Smooth muscle cell (in vitro differentiated cells): Measurements from ENCODE around the gene CAMK4. TPM values are rescaled to one million over a fixed set of nuclear protein-coding genes. Genes with fewer than 3 reads are reported as not detected.

Experiments
- DNase-seq: peaks from one replicate; lab custom pipeline; 2025; ENCODE audit not compliant: unreplicated experiment; lab: John Stamatoyannopoulos, UW
- H2AFZ ChIP-seq: fragments of 200-600 bp; sonication (generic); 2 replicates; pipeline ENCODE4 v1.6.0; 2016; ENCODE audit warnings: antibody characterized with exemption, low read depth, mild to moderate bottlenecking
- H3F3A ChIP-seq: fragments of 200-600 bp; sonication (generic); 2 replicates; pipeline ENCODE4 v1.6.0; 2017; ENCODE audit warnings: antibody characterized with exemption, low read depth
- H3K27ac ChIP-seq: fragments of 200-600 bp; sonication (generic); 2 replicates; pipeline ENCODE4 v1.5.1; 2016; ENCODE audit warnings: low read depth, mild to moderate bottlenecking
- H3K27me3 ChIP-seq: fragments of 200-600 bp; sonication (generic); 2 replicates; pipeline ENCODE4 v1.6.1; 2016; ENCODE audit warnings: low read depth, mild to moderate bottlenecking
- H3K36me3 ChIP-seq: fragments of 200-600 bp; sonication (generic); 2 replicates; pipeline ENCODE4 v1.5.1; 2016; ENCODE audit warnings: low read depth
- H3K4me1 ChIP-seq: fragments of 200-600 bp; sonication (generic); 2 replicates; pipeline ENCODE4 v1.5.1; 2016; ENCODE audit warnings: low read depth
- H3K4me2 ChIP-seq: fragments of 200-600 bp; sonication (generic); 2 replicates; pipeline ENCODE4 v1.6.0; 2016; ENCODE audit warnings: mild to moderate bottlenecking
- H3K4me3 ChIP-seq: fragments of 200-600 bp; sonication (generic); 2 replicates; pipeline ENCODE4 v1.5.1; 2016; ENCODE audit warnings: mild to moderate bottlenecking
- H3K79me2 ChIP-seq: fragments of 200-600 bp; sonication (generic); 2 replicates; pipeline ENCODE4 v1.6.0; 2016; ENCODE audit warnings: low read depth, mild to moderate bottlenecking
- H3K9ac ChIP-seq: fragments of 200-600 bp; sonication (generic); 2 replicates; pipeline ENCODE4 v1.6.0; 2016; ENCODE audit warnings: low read depth
- H3K9me3 ChIP-seq: fragments of 200-600 bp; sonication (generic); replicated peaks from 2 replicates; pipeline ENCODE4 v1.5.1; 2016; ENCODE audit warnings: low read depth
- H4K20me1 ChIP-seq: fragments of 200-600 bp; sonication (generic); 2 replicates; pipeline ENCODE4 v1.6.0; 2016; ENCODE audit warnings: low read depth
- WGBS: methylation state at CpG from one replicate; pipeline ENCODE4 v1.1.7; 2016; ENCODE audit warnings: low lambda C conversion rate; 5-methylcytosine and 5-hydroxymethylcytosine counted together
- polyA plus RNA-seq: library from polyadenylated mRNA; unstranded; fragments of >200 nt; fragmentation: Nextera tagmentation; extraction: Ambion mirVana; gene quantifications from 2 replicates; pipeline ENCODE4 v1.2.1, GENCODE V29; 2016
- total RNA-seq: library from RNA; depleted of rRNA; stranded (reverse); fragments of >200 nt; gene quantifications from 2 replicates; pipeline ENCODE4 v1.2.3, GENCODE V29; 2014
- TF ChIP-seq, protein P1 (sequence below): fragments of 200-600 bp; sonication (generic); IDR thresholded peaks from 2 replicates; pipeline ENCODE4 v1.5.1; 2017; ENCODE audit warnings: borderline replicate concordance, mild to moderate bottlenecking, antibody characterized with exemption; ENCODE audit not compliant: insufficient read depth, poor library complexity, severe bottlenecking

CAMK4 gene
- total RNA-seq (0.85 and 3.6 TPM in 2 replicates), polyA plus RNA-seq (0.82 and 1.1 TPM in 2 replicates)

DNA sequence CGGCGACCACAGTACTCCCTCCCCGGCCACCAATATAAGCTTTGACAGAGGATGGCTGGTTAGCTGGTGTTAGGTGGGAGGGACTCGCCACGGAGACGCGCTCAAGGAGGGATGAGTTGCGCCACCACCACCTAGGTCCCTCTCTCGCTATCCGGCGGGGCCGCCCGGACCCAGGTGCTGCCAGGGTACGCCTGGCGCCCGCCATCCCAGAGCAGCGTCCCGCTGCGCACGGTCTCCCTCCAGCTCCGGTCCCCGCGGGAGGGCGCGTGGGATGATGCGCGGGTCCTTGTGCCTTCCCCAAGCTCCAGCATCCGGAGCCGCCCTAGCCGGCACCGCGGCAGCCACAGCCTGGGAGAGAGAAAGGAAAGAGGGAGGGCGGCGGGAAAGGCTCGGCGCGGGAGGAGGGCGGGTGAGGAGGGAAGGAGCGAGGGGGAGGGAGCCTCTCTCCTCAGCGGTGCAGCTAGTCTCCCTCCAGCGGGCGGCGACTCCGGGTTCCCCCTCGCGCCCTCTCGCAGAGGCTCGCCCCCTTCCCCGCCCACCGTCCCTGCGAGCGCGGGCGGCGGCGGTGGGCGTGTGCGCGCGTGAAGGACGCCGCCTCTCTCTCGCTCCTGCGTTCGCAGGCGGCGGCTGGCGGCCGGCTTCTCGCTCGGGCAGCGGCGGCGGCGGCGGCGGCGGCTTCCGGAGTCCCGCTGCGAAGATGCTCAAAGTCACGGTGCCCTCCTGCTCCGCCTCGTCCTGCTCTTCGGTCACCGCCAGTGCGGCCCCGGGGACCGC, at the start of gene CAMK4:
Gene CAMK4, plus strand, starts transcription at position 598 of the 774 bp plus-strand sequence. Its CDS starts 100 bp downstream, at position 698.
- Histone ChIP-seq H3K4me2 (peak within 1 kb of the TSS; percentile 93), H2AFZ (peak within 1 kb of the TSS; percentile 94), H3K9ac (no peak within 1 kb of the TSS), H3F3A (no peaks in the 10 kb centered on the region), H3K9me3 (no peaks in the 10 kb centered on the region), H3K4me3 (peak within 1 kb of the TSS; percentile 70), H3K4me1 (peaks cover 3% of the 10 kb centered on the region), H3K79me2 (no peaks in the 10 kb centered on the region), H3K36me3 (no peaks in the 10 kb centered on the region), H3K27me3 (peaks cover 32% of the 10 kb centered on the region), H3K27ac (no peak within 1 kb of the TSS), H4K20me1 (no peaks in the 10 kb centered on the region)
- TF ChIP-seq, protein P1, sequence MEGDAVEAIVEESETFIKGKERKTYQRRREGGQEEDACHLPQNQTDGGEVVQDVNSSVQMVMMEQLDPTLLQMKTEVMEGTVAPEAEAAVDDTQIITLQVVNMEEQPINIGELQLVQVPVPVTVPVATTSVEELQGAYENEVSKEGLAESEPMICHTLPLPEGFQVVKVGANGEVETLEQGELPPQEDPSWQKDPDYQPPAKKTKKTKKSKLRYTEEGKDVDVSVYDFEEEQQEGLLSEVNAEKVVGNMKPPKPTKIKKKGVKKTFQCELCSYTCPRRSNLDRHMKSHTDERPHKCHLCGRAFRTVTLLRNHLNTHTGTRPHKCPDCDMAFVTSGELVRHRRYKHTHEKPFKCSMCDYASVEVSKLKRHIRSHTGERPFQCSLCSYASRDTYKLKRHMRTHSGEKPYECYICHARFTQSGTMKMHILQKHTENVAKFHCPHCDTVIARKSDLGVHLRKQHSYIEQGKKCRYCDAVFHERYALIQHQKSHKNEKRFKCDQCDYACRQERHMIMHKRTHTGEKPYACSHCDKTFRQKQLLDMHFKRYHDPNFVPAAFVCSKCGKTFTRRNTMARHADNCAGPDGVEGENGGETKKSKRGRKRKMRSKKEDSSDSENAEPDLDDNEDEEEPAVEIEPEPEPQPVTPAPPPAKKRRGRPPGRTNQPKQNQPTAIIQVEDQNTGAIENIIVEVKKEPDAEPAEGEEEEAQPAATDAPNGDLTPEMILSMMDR: no peak
- peak; percentile 24 for DNase-seq
- WGBS: under 1% methylated on average over 62 of the region's 89 CpGs

DNA sequence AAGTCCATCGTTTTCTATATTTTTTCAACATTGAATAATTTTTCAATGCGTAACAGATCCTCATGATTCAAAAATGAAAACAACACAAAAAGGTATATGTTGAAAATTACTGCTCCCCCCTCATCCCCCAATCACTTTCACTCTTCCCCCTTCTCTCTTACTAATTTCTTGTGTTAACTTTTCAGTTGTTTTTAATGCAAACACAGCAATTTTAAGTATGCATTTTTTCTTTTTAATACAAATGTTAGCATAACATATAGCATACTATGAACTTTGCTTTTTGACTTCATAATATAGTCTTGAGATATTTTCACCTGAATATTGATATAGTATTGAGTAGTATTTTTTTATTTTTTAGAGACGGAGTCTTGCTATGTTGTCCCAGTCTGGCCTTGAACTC, 41.1 kb upstream of the CAMK4 start:
- Histone ChIP-seq H3K27me3 (peaks cover 10% of the 10 kb centered on the region), H3F3A (no peaks in the 10 kb centered on the region), H4K20me1 (no peaks in the 10 kb centered on the region), H3K9ac (no peak overlapping the region), H3K79me2 (no peaks in the 10 kb centered on the region), H3K9me3 (no peaks in the 10 kb centered on the region), H3K27ac (no peak overlapping the region), H3K4me2 (no peak overlapping the region), H3K4me3 (no peak overlapping the region), H3K4me1 (no peaks in the 10 kb centered on the region), H3K36me3 (no peaks in the 10 kb centered on the region), H2AFZ (no peak overlapping the region)
- no peak for DNase-seq
- TF ChIP-seq, protein P1: no peak
- 91% methylated on average over 3 of the region's 3 CpGs for WGBS

DNA sequence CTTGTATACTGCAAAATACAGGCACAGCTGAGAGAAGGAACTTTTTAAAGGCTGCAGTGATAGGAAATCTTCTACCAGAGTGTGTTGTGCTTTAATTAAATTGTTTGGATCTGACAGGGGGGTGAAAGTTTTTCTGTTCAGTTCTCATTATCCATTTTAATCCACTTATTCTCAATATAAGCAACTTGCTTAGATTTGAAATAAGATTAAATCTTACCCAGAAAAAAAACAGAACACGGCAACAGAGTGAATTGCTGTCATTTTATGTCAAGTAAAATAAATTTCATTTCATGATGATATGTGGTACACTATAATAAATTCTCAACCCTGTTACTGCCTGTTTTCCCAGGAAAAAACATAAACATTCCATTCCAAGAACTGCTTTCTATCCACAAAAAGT, 37.1 kb upstream of the CAMK4 start:
- peaks cover 10% of the 10 kb centered on the region for H3K27me3 ChIP-seq
- no peak for DNase-seq
- no peaks in the 10 kb centered on the region for H3F3A ChIP-seq
- no peaks in the 10 kb centered on the region for H3K36me3 ChIP-seq
- H3K4me3 ChIP-seq: no peak overlapping the region
- no peak overlapping the region for H2AFZ ChIP-seq
- no peaks in the 10 kb centered on the region for H3K79me2 ChIP-seq
- no peaks in the 10 kb centered on the region for H3K9me3 ChIP-seq
- TF ChIP-seq, protein P1: no peak
- no peak overlapping the region for H3K9ac ChIP-seq
- no peaks in the 10 kb centered on the region for H3K4me1 ChIP-seq
- WGBS: 71% methylated on average over 1 of the region's 1 CpG
- H3K27ac ChIP-seq: no peak overlapping the region
- no peak overlapping the region for H3K4me2 ChIP-seq
- H4K20me1 ChIP-seq: no peaks in the 10 kb centered on the region

DNA sequence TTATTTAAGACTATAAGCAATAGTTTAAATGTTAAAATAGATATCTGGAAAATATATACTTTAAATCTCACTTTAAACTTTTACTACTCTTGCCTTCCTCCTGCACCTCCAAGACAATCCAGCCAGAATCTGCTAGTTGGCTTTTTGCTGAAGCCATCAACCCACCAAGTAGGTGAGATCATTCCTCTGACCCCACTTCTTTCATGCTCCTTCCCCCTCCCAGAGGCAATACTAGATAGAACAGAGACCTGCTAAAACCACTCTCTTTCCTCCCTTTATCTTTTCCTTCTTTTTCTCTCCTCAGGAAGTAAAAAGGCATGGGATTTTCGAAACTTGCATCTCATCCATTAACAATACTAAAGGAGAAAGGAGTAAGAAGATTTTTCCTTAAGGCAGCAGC, 30.1 kb upstream of the CAMK4 start:
- no peak for DNase-seq
- TF ChIP-seq, protein P1: no peak
- Histone ChIP-seq H3K9ac (no peak overlapping the region), H3K9me3 (no peaks in the 10 kb centered on the region), H3K4me1 (peaks cover 4% of the 10 kb centered on the region), H3K27me3 (no peaks in the 10 kb centered on the region), H3K79me2 (no peaks in the 10 kb centered on the region), H3K4me2 (no peak overlapping the region), H4K20me1 (no peaks in the 10 kb centered on the region), H3F3A (no peaks in the 10 kb centered on the region), H3K27ac (no peak overlapping the region), H2AFZ (no peak overlapping the region), H3K36me3 (no peaks in the 10 kb centered on the region), H3K4me3 (no peak overlapping the region)
- 48% methylated on average over 1 of the region's 1 CpG for WGBS
